Psoas muscle (tissue), 8 donors: ENCODE measurements around the gene CHPF2. TPM values are rescaled to one million over a fixed set of nuclear protein-coding genes. Genes with fewer than 3 reads are reported as not detected.
A peak's percentile ranks its signal among the peaks of the same experiment; 100 is the strongest.

Experiments
- ATAC-seq, 4 donors: fragments of 200-7000 bp; cut with Tn5 transposase; one replicate each; pipeline ENCODE4 v1.9.1; 2020; ENCODE audit warnings: moderate library complexity in 3 of 4, mild to moderate bottlenecking in 2 of 4
- DNase-seq, 2 donors: peaks; one replicate each; pipeline ENCODE4 v3.0.0-alpha.2; 2020
- H3K27ac ChIP-seq: fragments of 200-600 bp; one replicate; pipeline ENCODE4 v1.8.0; 2022
- H3K27me3 ChIP-seq, 3 donors: fragments of 200-600 bp in 1 of 3; one replicate each; pipeline versions ENCODE4 v1.6.1 to v1.8.0; 2013 to 2022; ENCODE audit warnings: low read length in 2 of 3, mild to moderate bottlenecking in 2 of 3, moderate library complexity in 1 of 3; ENCODE audit not compliant: insufficient read depth in 3 of 3
- H3K36me3 ChIP-seq, 2 donors: fragments of 200-600 bp in 1 of 2; one replicate each; pipeline versions ENCODE4 v1.6.1 to v1.8.0; 2013 to 2022; ENCODE audit warnings: low read depth in 1 of 2, mild to moderate bottlenecking in 1 of 2, moderate library complexity in 1 of 2; ENCODE audit not compliant: insufficient read depth in 1 of 2
- H3K4me1 ChIP-seq: fragments of 200-600 bp; one replicate; pipeline ENCODE4 v1.8.0; 2022
- H3K4me3 ChIP-seq: fragments of 200-600 bp; one replicate; pipeline ENCODE4 v1.8.0; 2022; ENCODE audit warnings: mild to moderate bottlenecking
- H3K9me3 ChIP-seq: fragments of 200-600 bp; one replicate; pipeline ENCODE4 v1.8.0; 2022
- WGBS, 3 donors: extraction: QIAGEN DNeasy Blood & Tissue Kit; methylation state at CpG; one replicate each; pipeline versions ENCODE4 v1.1.6 to v1.1.7; 2013; 5-methylcytosine and 5-hydroxymethylcytosine counted together
- intact Hi-C, 2 donors: fragments of 100-400 bp; cut with DNase I; formaldehyde crosslinking; loops; one replicate each; pipeline versions ENCODE4 v1.11.0 to v1.14.2; 2022
- polyA plus RNA-seq, 3 donors: library from polyadenylated mRNA; stranded (reverse); fragments of 200-250 nt; gene quantifications; one replicate each; pipeline ENCODE4 v1.2.3, GENCODE V29; 2013
- total RNA-seq, 4 donors: library from RNA; stranded (reverse); fragmentation: NEBNext Ultra II Directional in 2 of 4; extraction: Animal tissue kit (Norgen Biotek cat#: 25700) in 2 of 4; gene quantifications; one replicate each; pipeline versions ENCODE4 v1.2.1 to v1.2.4, GENCODE V29; 2021 to 2023
- TF ChIP-seq, protein P1 (sequence below): fragments of 200-600 bp; IDR thresholded peaks from one replicate; pipeline ENCODE4 v1.8.0; 2022; ENCODE audit warnings: antibody characterized with exemption
- donor health status: healthy with polysubstance abuse.
- donor health status: DM: no; HTN: no; CAD: no; lungs with moderate emphysema.
- donor health status: Bipolar disorder and iron deficiency.
- donor health status: healthy.
- donor health status: DM: yes; HTN: yes; CAD: no.
- donor health status: DM: no; HTN: no; CAD: no.
- donor health status: DM: no; HTN: no; CAD: no.
- donor health status: DM: yes; HTN: yes; CAD: no.

Gene CHPF2
- total and polyA plus RNA-seq, 7 donors: 5.3 to 19.8 (median 10.1) TPM

DNA sequence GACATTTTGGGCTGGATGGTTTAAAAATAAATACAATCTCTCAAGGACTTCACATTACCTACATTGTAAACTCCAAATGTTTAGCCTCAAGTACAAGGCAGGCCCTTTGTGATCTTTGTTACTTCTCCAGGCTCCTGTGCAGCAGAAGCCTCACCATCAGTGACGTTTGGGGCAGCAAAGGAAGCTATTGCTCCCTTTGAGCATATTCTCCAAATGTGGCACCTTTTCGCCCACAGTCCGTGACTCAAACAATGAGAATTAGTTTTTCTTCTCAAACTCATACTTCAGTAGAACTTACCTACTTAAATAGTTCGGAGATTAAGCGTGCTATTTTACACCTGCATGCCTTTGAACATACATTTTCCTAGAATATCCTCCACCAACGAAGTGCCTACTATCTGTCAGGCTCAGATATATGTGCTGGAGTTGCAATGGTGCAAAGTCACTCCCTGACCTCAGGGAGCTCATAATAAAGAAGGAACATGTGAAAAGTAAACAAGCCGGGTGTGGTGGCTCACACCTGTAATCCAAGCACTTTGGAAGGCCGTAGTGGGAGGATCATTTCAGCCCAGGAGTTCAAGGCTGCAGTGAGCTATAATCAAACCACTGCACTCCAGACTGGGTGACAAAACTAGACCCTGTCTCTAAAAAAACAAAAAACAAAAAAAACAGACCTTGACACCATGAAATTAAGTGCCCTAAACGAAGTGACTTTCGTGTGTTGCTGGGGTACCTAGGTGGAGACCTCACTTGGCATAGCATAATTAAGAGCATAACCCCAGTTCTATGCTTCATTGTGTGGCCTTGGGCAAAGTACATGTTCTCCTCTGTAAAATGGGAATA is 4.0 kb upstream of the CHPF2 start:
- peaks cover 24% of the 10 kb centered on the region for H3K4me1 ChIP-seq
- TF ChIP-seq, protein P1, sequence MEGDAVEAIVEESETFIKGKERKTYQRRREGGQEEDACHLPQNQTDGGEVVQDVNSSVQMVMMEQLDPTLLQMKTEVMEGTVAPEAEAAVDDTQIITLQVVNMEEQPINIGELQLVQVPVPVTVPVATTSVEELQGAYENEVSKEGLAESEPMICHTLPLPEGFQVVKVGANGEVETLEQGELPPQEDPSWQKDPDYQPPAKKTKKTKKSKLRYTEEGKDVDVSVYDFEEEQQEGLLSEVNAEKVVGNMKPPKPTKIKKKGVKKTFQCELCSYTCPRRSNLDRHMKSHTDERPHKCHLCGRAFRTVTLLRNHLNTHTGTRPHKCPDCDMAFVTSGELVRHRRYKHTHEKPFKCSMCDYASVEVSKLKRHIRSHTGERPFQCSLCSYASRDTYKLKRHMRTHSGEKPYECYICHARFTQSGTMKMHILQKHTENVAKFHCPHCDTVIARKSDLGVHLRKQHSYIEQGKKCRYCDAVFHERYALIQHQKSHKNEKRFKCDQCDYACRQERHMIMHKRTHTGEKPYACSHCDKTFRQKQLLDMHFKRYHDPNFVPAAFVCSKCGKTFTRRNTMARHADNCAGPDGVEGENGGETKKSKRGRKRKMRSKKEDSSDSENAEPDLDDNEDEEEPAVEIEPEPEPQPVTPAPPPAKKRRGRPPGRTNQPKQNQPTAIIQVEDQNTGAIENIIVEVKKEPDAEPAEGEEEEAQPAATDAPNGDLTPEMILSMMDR: no peak
- H3K27ac ChIP-seq: peak overlapping the region; percentile 80
- peaks cover 4 to 24% of the 10 kb centered on the region in 2 donors for H3K36me3 ChIP-seq
- no peaks in the 10 kb centered on the region for H3K9me3 ChIP-seq
- H3K27me3 ChIP-seq: no peaks in the 10 kb centered on the region
- peak overlapping the region; percentile 76 for H3K4me3 ChIP-seq
- ATAC-seq: no peak
- no peak for DNase-seq
- intact Hi-C loops: loop anchor here in 1 of 2 donors (5.0 kb wide), 1 partner anchor 36 kb away; no protein-coding TSS in a partner anchor
- 68 to 73% (median 70%) methylated on average over 10 of the region's 10 CpGs for WGBS, 3 donors

DNA sequence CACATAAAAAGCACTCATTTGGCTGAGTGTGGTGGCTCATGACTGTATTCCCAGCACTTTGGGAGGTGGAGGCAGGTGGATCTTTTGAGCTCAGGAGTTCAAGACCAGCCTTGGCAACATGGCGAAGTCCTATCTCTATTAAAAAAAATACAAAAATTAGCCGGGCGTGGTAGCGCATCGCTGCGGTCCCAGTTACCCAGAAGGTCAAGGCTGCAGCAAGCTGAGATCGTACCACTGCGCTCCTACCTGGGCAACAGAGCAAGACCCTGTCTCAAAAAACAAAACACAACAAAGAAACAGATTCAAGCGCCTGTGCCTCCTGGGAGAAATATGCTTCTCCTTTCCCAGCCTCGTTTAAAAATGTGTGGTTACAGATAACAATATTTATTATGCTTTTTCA is 3.0 kb upstream of the CHPF2 start:
- H3K9me3 ChIP-seq: no peaks in the 10 kb centered on the region
- DNase-seq: no peak
- peaks cover 34% of the 10 kb centered on the region for H3K4me1 ChIP-seq
- H3K27ac ChIP-seq: no peak overlapping the region
- H3K36me3 ChIP-seq: peaks cover 3 to 14% of the 10 kb centered on the region in 2 donors
- intact Hi-C loops: loop anchor here in 1 of 2 donors (5.0 kb wide), 1 partner anchor 37 kb away; no protein-coding TSS in a partner anchor
- no peak overlapping the region for H3K4me3 ChIP-seq
- H3K27me3 ChIP-seq: no peaks in the 10 kb centered on the region
- ATAC-seq: no peak
- 89 to 91% (median 90%) methylated on average over 10 of the region's 10 CpGs for WGBS, 3 donors
- TF ChIP-seq, protein P1: no peak

DNA sequence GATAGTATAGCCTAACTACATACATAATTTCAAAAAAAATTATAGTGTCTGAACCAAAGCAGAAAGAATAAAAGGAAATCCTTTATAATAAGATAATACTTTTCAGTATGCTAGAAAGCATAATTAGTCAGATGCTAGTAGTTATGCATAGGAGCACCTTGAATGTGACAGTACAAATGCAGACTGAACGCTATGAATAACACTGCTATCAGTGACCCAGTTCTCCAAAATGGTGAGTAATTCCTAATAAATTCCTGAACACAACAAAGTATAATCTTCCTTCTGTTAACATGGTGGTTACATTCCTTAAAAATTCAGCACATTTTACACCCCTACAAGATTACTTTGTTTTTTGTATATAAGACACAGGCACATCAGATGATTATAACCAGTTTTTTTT is 1.2 kb upstream of the CHPF2 start:
- Histone ChIP-seq H3K27me3 (no peaks in the 10 kb centered on the region), H3K4me1 (peaks cover 22% of the 10 kb centered on the region), H3K27ac (no peak overlapping the region), H3K36me3 (peaks cover 7 to 15% of the 10 kb centered on the region in 2 donors), H3K9me3 (no peaks in the 10 kb centered on the region), H3K4me3 (no peak overlapping the region)
- 74 to 79% (median 75%) methylated on average over 1 of the region's 1 CpG for WGBS, 3 donors
- ATAC-seq: no peak
- no peak for DNase-seq
- intact Hi-C loops: no loop called here
- TF ChIP-seq, protein P1: no peak

DNA sequence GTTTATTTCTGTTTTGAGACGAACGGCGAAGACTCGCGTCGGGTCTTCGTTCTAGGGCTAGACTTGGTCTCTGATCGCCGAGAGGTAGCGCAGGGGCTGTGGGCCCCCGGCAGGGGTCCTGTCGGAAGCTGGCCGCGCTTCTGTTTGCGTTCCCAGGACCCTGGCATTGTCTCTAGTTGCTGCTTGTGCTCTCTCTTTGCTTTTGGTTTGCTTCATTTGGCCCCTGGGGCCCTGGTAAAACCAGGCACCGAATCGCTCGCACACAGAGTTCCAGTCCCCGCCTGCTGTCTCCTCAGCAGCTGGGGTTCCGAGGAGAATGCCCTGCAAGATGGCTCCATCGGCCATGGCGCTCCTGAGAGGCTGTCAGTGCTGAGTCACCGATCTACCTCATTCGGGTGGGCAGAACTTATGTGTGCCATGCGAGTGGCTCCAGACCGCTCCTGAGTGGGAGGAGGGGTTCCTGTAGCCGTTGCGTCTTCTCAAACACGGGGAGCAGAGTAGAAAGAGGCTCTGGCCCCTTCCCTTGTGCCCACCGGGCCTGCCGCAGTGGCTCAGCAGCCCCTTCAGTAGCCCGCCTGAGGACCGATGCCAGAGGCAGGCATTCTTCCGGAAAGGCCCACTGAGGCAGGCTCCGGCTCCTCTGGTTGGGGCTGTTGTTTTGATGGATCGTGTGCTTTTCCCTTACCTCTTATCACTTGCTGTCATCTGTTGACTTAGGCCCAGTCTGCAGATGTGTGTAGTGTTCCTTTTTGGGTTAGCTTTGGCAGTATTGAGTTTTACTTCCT is 826 bp downstream of the CHPF2 start:
- Histone ChIP-seq H3K36me3 (peaks cover 7 to 35% of the 10 kb centered on the region in 2 donors), H3K4me3 (peak overlapping the region; percentile 92), H3K9me3 (no peaks in the 10 kb centered on the region), H3K4me1 (peaks cover 30% of the 10 kb centered on the region), H3K27me3 (no peaks in the 10 kb centered on the region), H3K27ac (peak overlapping the region; percentile 88)
- TF ChIP-seq, protein P1: no peak
- ATAC-seq (peak; percentile 46 to 58 (median 54)), DNase-seq (peak; percentile 59 to 65)
- intact Hi-C loops: no loop called here
- WGBS, 3 donors: 11 to 13% (median 12%) methylated on average over 36 of the region's 36 CpGs
